Caki2 (cell line): ENCODE measurements around the gene TMEM151A. TPM values are rescaled to one million over a fixed set of nuclear protein-coding genes. Genes with fewer than 3 reads are reported as not detected.
"Not testable (repeated sequence)": the region's sequence is repeated elsewhere in the genome, so short reads cannot be mapped to it uniquely, and the experiment has no call there.

Source experiments
- DNase-seq: peaks from one replicate; pipeline ENCODE4 v3.0.0-alpha.2; 2015; ENCODE audit warnings: low read depth
- in situ Hi-C: cut with HindIII; loops from 2 replicates; pipeline ENCODE4 v1.10.0; 2016; ENCODE audit warnings: low sequenced_read_pairs, low pct_unique_long_range_greater_than_20kb, mixed read lengths
- total RNA-seq: library from RNA; depleted of rRNA; stranded (reverse); fragments of >200 nt; shearing (Covaris generic); gene quantifications from 2 replicates; pipeline ENCODE4 v1.2.3, GENCODE V29; 2014; ENCODE audit warnings: low replicate concordance; rRNA removed

Gene TMEM151A
- total RNA-seq, result not detected in 2 replicates

- no peak for DNase-seq
- in situ Hi-C loops, result no loop called here
Measured at GRCh38 chr11:66291706-66292542, at the start of gene TMEM151A. Gene TMEM151A, plus strand, starts transcription at chr11:66291894. Its CDS starts 120 bp downstream, at chr11:66292014.

GRCh38 chr11:66242095-66242765, 49.5 kb upstream of the TMEM151A start:
- no peak for DNase-seq
- in situ Hi-C loops, result no loop called here

GRCh38 chr11:66243782-66244535, 47.7 kb upstream of the TMEM151A start:
- in situ Hi-C loops, result no loop called here
- no peak for DNase-seq

- in situ Hi-C loops, result no loop called here
- no peak for DNase-seq
Measured at GRCh38 chr11:66247295-66247694, 44.4 kb upstream of the TMEM151A start.

- no peak for DNase-seq
- in situ Hi-C loops, result no loop called here
Measured at GRCh38 chr11:66247801-66248200, 43.9 kb upstream of the TMEM151A start.

GRCh38 chr11:66248903-66249302, 42.8 kb upstream of the TMEM151A start:
- in situ Hi-C loops, result no loop called here
- DNase-seq, result no peak

GRCh38 chr11:66251809-66252208, 39.9 kb upstream of the TMEM151A start:
- in situ Hi-C loops, result no loop called here
- DNase-seq, result no peak

GRCh38 chr11:66253081-66253480, 38.6 kb upstream of the TMEM151A start:
- in situ Hi-C loops, DNase-seq: not testable (repeated sequence)

GRCh38 chr11:66258473-66258893, 33.2 kb upstream of the TMEM151A start:
- no peak for DNase-seq
- in situ Hi-C loops, result no loop called here

- in situ Hi-C loops, result no loop called here
- no peak for DNase-seq
Measured at GRCh38 chr11:66259225-66259624, 32.5 kb upstream of the TMEM151A start.

GRCh38 chr11:66259956-66260355, 31.7 kb upstream of the TMEM151A start:
- DNase-seq, result no peak
- in situ Hi-C loops, result no loop called here

- in situ Hi-C loops, result no loop called here
- DNase-seq, result no peak
Measured at GRCh38 chr11:66261578-66261977, 30.1 kb upstream of the TMEM151A start.

- DNase-seq, result no peak
- in situ Hi-C loops, result no loop called here
Measured at GRCh38 chr11:66262191-66262590, 29.5 kb upstream of the TMEM151A start.

GRCh38 chr11:66262696-66263095, 29.0 kb upstream of the TMEM151A start:
- DNase-seq, result no peak
- in situ Hi-C loops, result no loop called here

GRCh38 chr11:66263231-66263630, 28.5 kb upstream of the TMEM151A start:
- DNase-seq, result no peak
- in situ Hi-C loops, result no loop called here

GRCh38 chr11:66263785-66264184, 27.9 kb upstream of the TMEM151A start:
- in situ Hi-C loops, result no loop called here
- no peak for DNase-seq

- DNase-seq, result no peak
- in situ Hi-C loops, result no loop called here
Measured at GRCh38 chr11:66264383-66264782, 27.3 kb upstream of the TMEM151A start.

GRCh38 chr11:66264914-66265313, 26.8 kb upstream of the TMEM151A start:
- no peak for DNase-seq
- in situ Hi-C loops, result no loop called here
